Astrocyte (in vitro differentiated cells and primary cell): ENCODE measurements around the gene DIAPH2. TPM values are rescaled to one million over a fixed set of nuclear protein-coding genes. Genes with fewer than 3 reads are reported as not detected.

ENCODE experiments used
- DNase-seq: peaks from one replicate; pipeline ENCODE4 v3.0.0-alpha.2; 2010; ENCODE audit warnings: low read depth
- FAIRE-seq: peaks from 2 replicates; lab custom pipeline; 2011; peaks lifted over from hg19 to GRCh38; lab: Jason Lieb, UNC
- H2AFZ ChIP-seq: 2 replicates; pipeline ENCODE4 v1.6.0; 2012; ENCODE audit warnings: low read depth, low read length, inconsistent platforms
- H3K27ac ChIP-seq: 2 replicates; pipeline ENCODE4 v1.5.1; 2011; ENCODE audit warnings: low read depth, low read length, inconsistent platforms
- H3K27me3 ChIP-seq: 2 replicates; pipeline ENCODE4 v1.6.0; 2011; ENCODE audit warnings: low read length, inconsistent platforms; ENCODE audit not compliant: insufficient read depth
- H3K36me3 ChIP-seq: 2 replicates; pipeline ENCODE4 v1.5.1; 2011; ENCODE audit warnings: low read length, inconsistent platforms; ENCODE audit not compliant: insufficient read depth
- H3K4me1 ChIP-seq: 2 replicates; pipeline ENCODE4 v1.5.1; 2011; ENCODE audit warnings: low read length, inconsistent platforms; ENCODE audit not compliant: insufficient read depth
- H3K4me2 ChIP-seq: 2 replicates; pipeline ENCODE4 v1.6.0; 2012; ENCODE audit warnings: low read length, inconsistent platforms
- H3K4me3 ChIP-seq: 2 replicates; pipeline ENCODE4 v1.5.1; 2011; ENCODE audit warnings: low read depth, mild to moderate bottlenecking, low read length, inconsistent platforms; ENCODE audit not compliant: insufficient read depth
- H3K79me2 ChIP-seq: 2 replicates; pipeline ENCODE4 v1.6.0; 2012; ENCODE audit warnings: mild to moderate bottlenecking, low read length, inconsistent platforms; ENCODE audit not compliant: insufficient read depth
- H3K9ac ChIP-seq: 2 replicates; pipeline ENCODE4 v1.6.0; 2012; ENCODE audit warnings: mild to moderate bottlenecking, low read length, inconsistent platforms
- H3K9me3 ChIP-seq: 2 replicates; pipeline ENCODE4 v1.5.1; 2012; ENCODE audit warnings: low read depth, mild to moderate bottlenecking, low read length, inconsistent platforms; ENCODE audit not compliant: insufficient read depth
- H4K20me1 ChIP-seq: 2 replicates; pipeline ENCODE4 v1.6.0; 2012; ENCODE audit warnings: low read length, inconsistent platforms; ENCODE audit not compliant: insufficient read depth
- H3K27ac Mint-ChIP-seq: one replicate; pipeline ENCODE4 v1.8.0; 2021; ENCODE audit warnings: mild to moderate bottlenecking, mixed read lengths; ENCODE audit not compliant: unreplicated experiment
- H3K27me3 Mint-ChIP-seq: one replicate; pipeline ENCODE4 v1.8.0; 2021; ENCODE audit warnings: low read depth, mixed read lengths; ENCODE audit not compliant: unreplicated experiment
- H3K36me3 Mint-ChIP-seq: one replicate; pipeline ENCODE4 v1.8.0; 2021; ENCODE audit warnings: low read depth, mixed read lengths; ENCODE audit not compliant: unreplicated experiment
- H3K4me1 Mint-ChIP-seq: one replicate; pipeline ENCODE4 v1.8.0; 2021; ENCODE audit warnings: low read depth, mixed read lengths; ENCODE audit not compliant: unreplicated experiment
- H3K4me3 Mint-ChIP-seq: one replicate; pipeline ENCODE4 v1.8.0; 2021; ENCODE audit warnings: mild to moderate bottlenecking, moderate library complexity, mixed read lengths; ENCODE audit not compliant: unreplicated experiment
- H3K9me3 Mint-ChIP-seq: one replicate; pipeline ENCODE4 v1.8.0; 2021; ENCODE audit warnings: mild to moderate bottlenecking, mixed read lengths; ENCODE audit not compliant: unreplicated experiment
- EZH2 ChIP-seq: IDR thresholded peaks from 2 replicates; pipeline ENCODE4 v1.6.1; 2012; ENCODE audit warnings: mild to moderate bottlenecking, low read length, inconsistent platforms; ENCODE audit not compliant: insufficient read depth
- total RNA-seq: library from RNA; stranded (reverse); gene quantifications from 2 replicates; pipeline ENCODE4 v1.2.1, GENCODE V29; 2021
- TF ChIP-seq, protein P1 (sequence below): IDR thresholded peaks from 2 replicates; pipeline ENCODE4 v1.5.1; 2011; ENCODE audit warnings: low read depth, mild to moderate bottlenecking, inconsistent platforms, low read length, moderate library complexity; ENCODE audit not compliant: insufficient read depth

DIAPH2 gene
- total RNA-seq, 1 donor from 2014 or later: 9.8 TPM

- Histone ChIP-seq H2AFZ (no peak overlapping the region), H3K9ac (no peak overlapping the region), H3K36me3 (no peaks in the 10 kb centered on the region), H3K4me1 (no peaks in the 10 kb centered on the region), H3K79me2 (no peaks in the 10 kb centered on the region), H3K4me3 (no peak overlapping the region), H4K20me1 (no peaks in the 10 kb centered on the region), H3K27me3 (no peaks in the 10 kb centered on the region), H3K4me2 (no peak overlapping the region), H3K27ac (no peak overlapping the region), H3K9me3 (no peaks in the 10 kb centered on the region)
- Mint-ChIP-seq H3K27me3 (no peaks in the 10 kb centered on the region), H3K36me3 (no peaks in the 10 kb centered on the region), H3K4me3 (no peak overlapping the region), H3K4me1 (no peaks in the 10 kb centered on the region), H3K27ac (no peak overlapping the region), H3K9me3 (no peaks in the 10 kb centered on the region)
- no peak for FAIRE-seq
- no peak for DNase-seq
- TF ChIP-seq EZH2: no peak
- TF ChIP-seq, protein P1, sequence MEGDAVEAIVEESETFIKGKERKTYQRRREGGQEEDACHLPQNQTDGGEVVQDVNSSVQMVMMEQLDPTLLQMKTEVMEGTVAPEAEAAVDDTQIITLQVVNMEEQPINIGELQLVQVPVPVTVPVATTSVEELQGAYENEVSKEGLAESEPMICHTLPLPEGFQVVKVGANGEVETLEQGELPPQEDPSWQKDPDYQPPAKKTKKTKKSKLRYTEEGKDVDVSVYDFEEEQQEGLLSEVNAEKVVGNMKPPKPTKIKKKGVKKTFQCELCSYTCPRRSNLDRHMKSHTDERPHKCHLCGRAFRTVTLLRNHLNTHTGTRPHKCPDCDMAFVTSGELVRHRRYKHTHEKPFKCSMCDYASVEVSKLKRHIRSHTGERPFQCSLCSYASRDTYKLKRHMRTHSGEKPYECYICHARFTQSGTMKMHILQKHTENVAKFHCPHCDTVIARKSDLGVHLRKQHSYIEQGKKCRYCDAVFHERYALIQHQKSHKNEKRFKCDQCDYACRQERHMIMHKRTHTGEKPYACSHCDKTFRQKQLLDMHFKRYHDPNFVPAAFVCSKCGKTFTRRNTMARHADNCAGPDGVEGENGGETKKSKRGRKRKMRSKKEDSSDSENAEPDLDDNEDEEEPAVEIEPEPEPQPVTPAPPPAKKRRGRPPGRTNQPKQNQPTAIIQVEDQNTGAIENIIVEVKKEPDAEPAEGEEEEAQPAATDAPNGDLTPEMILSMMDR: no peak
Observed at GRCh38 chrX:96979766-96980165, 295.1 kb downstream of the DIAPH2 start.

DNA sequence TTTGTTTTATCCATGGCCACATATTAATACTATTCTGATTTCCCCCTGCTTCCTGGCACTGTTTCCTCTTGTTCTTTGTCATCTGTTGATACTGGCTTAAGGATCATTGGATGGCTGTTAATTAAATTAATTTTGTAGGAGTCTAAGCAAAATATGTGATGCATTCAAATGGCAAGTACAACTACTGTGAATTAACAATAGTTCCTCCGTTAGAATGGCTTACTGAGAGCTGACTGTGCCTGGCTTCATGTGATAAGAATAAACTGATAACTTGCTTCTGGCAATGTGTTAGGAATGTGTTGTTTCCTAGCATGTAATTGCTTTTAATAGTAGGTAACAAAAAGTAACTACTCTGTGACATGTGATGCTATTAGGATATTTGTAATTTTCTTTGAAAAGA is 297.5 kb downstream of the DIAPH2 start:
- Histone ChIP-seq H3K27ac (no peak overlapping the region), H3K9ac (no peak overlapping the region), H3K4me3 (no peak overlapping the region), H4K20me1 (no peaks in the 10 kb centered on the region), H3K79me2 (no peaks in the 10 kb centered on the region), H3K4me1 (no peaks in the 10 kb centered on the region), H3K4me2 (no peak overlapping the region), H2AFZ (no peak overlapping the region), H3K9me3 (no peaks in the 10 kb centered on the region), H3K27me3 (no peaks in the 10 kb centered on the region), H3K36me3 (no peaks in the 10 kb centered on the region)
- no peak for DNase-seq
- TF ChIP-seq, protein P1: no peak
- no peak for FAIRE-seq
- Mint-ChIP-seq H3K4me3 (no peak overlapping the region), H3K36me3 (no peaks in the 10 kb centered on the region), H3K27me3 (no peaks in the 10 kb centered on the region), H3K9me3 (no peaks in the 10 kb centered on the region), H3K4me1 (no peaks in the 10 kb centered on the region), H3K27ac (no peak overlapping the region)

DNA sequence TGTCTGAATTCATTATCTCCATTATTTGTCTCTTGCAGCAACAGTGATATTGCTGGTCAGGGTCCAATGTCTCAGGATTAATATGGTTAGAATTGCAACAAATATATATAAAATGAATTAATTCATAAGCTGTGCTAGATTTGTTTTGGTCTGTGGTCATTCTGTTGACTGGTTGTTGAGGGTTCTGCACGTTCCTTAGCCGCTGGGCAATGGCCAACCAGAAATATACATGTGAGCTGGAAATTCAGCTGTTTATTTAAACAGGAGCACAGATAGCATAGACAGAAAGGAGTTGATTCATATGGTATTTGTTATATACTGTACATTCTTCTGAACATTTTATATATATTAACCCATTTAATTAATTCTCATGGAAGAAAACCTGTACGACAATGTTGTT is 299.9 kb downstream of the DIAPH2 start:
- H2AFZ ChIP-seq: no peak overlapping the region
- no peaks in the 10 kb centered on the region for H3K27me3 ChIP-seq
- Mint-ChIP-seq H3K27ac (no peak overlapping the region), H3K9me3 (no peaks in the 10 kb centered on the region), H3K36me3 (no peaks in the 10 kb centered on the region), H3K4me1 (no peaks in the 10 kb centered on the region), H3K4me3 (no peak overlapping the region), H3K27me3 (no peaks in the 10 kb centered on the region)
- H3K9me3 ChIP-seq: no peaks in the 10 kb centered on the region
- no peaks in the 10 kb centered on the region for H3K36me3 ChIP-seq
- H3K4me2 ChIP-seq: no peak overlapping the region
- TF ChIP-seq, protein P1: no peak
- no peak for TF ChIP-seq EZH2
- no peaks in the 10 kb centered on the region for H3K4me1 ChIP-seq
- FAIRE-seq (no peak), DNase-seq (no peak)
- no peak overlapping the region for H3K4me3 ChIP-seq
- no peak overlapping the region for H3K9ac ChIP-seq
- no peak overlapping the region for H3K27ac ChIP-seq
- no peaks in the 10 kb centered on the region for H3K79me2 ChIP-seq
- H4K20me1 ChIP-seq: no peaks in the 10 kb centered on the region
